Heart left ventricle (tissue), 16 donors: ENCODE results near the gene BLOC1S1. TPM values are rescaled to one million over a fixed set of nuclear protein-coding genes. Genes with fewer than 3 reads are reported as not detected.

Source experiments
- ATAC-seq, 4 donors: fragments of 200-7000 bp; cut with Tn5 transposase; one replicate each; pipeline ENCODE4 v1.9.1; 2020 to 2022; ENCODE audit warnings: moderate library complexity in 4 of 4, mild to moderate bottlenecking in 3 of 4, moderate number of reproducible peaks in 1 of 4
- DNase-seq, 5 donors: peaks; one replicate each; pipeline ENCODE4 v3.0.0-alpha.2; 2020
- H3K27ac ChIP-seq, 12 donors: fragments of 200-600 bp; sonication (generic) in 4 of 12; one replicate each; pipeline versions ENCODE4 v1.5.0 to v1.8.0; 2016 to 2022; ENCODE audit warnings: mild to moderate bottlenecking in 2 of 12
- H3K27me3 ChIP-seq, 9 donors: fragments of 200-600 bp; sonication (generic) in 2 of 9; one replicate each; pipeline versions ENCODE4 v1.5.1 to v1.8.0; 2016 to 2022; ENCODE audit warnings: mild to moderate bottlenecking in 3 of 9
- H3K36me3 ChIP-seq, 9 donors: fragments of 200-600 bp; sonication (generic) in 2 of 9; one replicate each; pipeline versions ENCODE4 v1.5.0 to v1.8.0; 2018 to 2022; ENCODE audit warnings: mild to moderate bottlenecking in 2 of 9
- H3K4me1 ChIP-seq, 12 donors: fragments of 200-600 bp; sonication (generic) in 4 of 12; one replicate each; pipeline versions ENCODE4 v1.5.0 to v1.8.0; 2016 to 2022; ENCODE audit warnings: mild to moderate bottlenecking in 3 of 12
- H3K4me3 ChIP-seq, 12 donors: fragments of 200-600 bp; sonication (generic) in 4 of 12; one replicate each; pipeline versions ENCODE4 v1.5.0 to v1.8.0; 2017 to 2022; ENCODE audit warnings: mild to moderate bottlenecking in 9 of 12, moderate library complexity in 4 of 12
- H3K9me3 ChIP-seq, 12 donors: fragments of 200-600 bp; sonication (generic) in 4 of 12; one replicate each; pipeline versions ENCODE4 v1.5.0 to v1.8.0; 2016 to 2022; ENCODE audit warnings: mild to moderate bottlenecking in 1 of 12
- POLR2A ChIP-seq, 2 donors: fragments of 450-650 bp; IDR thresholded peaks; one replicate each; pipeline ENCODE4 v1.6.1; 2017; ENCODE audit warnings: antibody characterized with exemption in 2 of 2, mild to moderate bottlenecking in 2 of 2, moderate library complexity in 2 of 2
- WGBS, 4 donors: extraction: QIAGEN DNeasy Blood & Tissue Kit in 2 of 4; methylation state at CpG; one replicate each; pipeline versions ENCODE4 v1.1.5 to v1.1.7; 2013 to 2018; 5-methylcytosine and 5-hydroxymethylcytosine counted together
- intact Hi-C, 10 donors: fragments of 100-400 bp; cut with DNase I; formaldehyde crosslinking; loops; one replicate each; pipeline versions ENCODE4 v1.11.1 to v1.14.2; 2022
- polyA plus RNA-seq, 2 donors: library from polyadenylated mRNA; stranded (reverse); fragments of 200-250 nt; gene quantifications; one replicate each; pipeline ENCODE4 v1.2.3, GENCODE V29; 2013
- total RNA-seq, 9 donors: library from RNA; depleted of rRNA in 2 of 9; stranded (reverse); fragments of >200 nt in 2 of 9; fragmentation: NEBNext Ultra II Directional in 3 of 9; extraction: Animal tissue kit (Norgen Biotek cat#: 25700) in 3 of 9; gene quantifications; one replicate each; pipeline versions ENCODE4 v1.1.0 to v1.2.4, GENCODE V29; 2016 to 2023
- TF ChIP-seq, protein P1 (sequence below), 12 donors: fragments of 200-600 bp; sonication (generic) in 4 of 12; IDR thresholded peaks; one replicate each; pipeline versions ENCODE4 v1.5.0 to v1.8.0; 2018 to 2022; ENCODE audit warnings: antibody characterized with exemption in 12 of 12, mild to moderate bottlenecking in 5 of 12
- donor health status: ischemic (EF 13 %, LVEDD 7.1; RV severe dilation, severe dysfunction).
- donor health status: healthy with polysubstance abuse.
- donor health status: DM: no; HTN: yes; CAD: no.
- donor health status: DM: no; HTN: no; CAD: no.
- donor health status: ischemic (EF 25% LVEDD 6.9; RV normal size, moderate dysfunction).
- donor health status: ischemic (EF 25% LVEDD 5.7; RV mildly dilated, moderate dysfunction).
- donor health status: healthy.
- donor health status: DM: yes; HTN: yes; CAD: no.
- donor health status: ischemic (EF 35%, LVEDD 5.7; RV mildly dilated, moderate dysfunction).
- donor health status: nonischemic (EF 11% LVEDD 7.7; RV severe dilation, severe dysfunction).
- donor health status: DM: yes; HTN: yes; CAD: no.
- donor health status: PGD.
- donor health status: ischemic (EF 29% LVEDD 5.4; RV normal size, mild dysfunction).
- donor health status: nonischemic (EF 23%, LVEDD 6.1; RV moderate dilation, normal function).

Gene BLOC1S1
- total and polyA plus RNA-seq, 11 donors: 71.3 to 314 (median 132) TPM

- H3K36me3 ChIP-seq: no peaks in the 10 kb centered on the region
- H3K9me3 ChIP-seq: no peaks in the 10 kb centered on the region
- DNase-seq (no peak), ATAC-seq (peak; percentile 2 to 27 (median 19))
- 10 to 16% (median 11%) methylated on average over 4 of the region's 4 CpGs for WGBS, 4 donors
- peaks cover 0 to 25% (median 16%) of the 10 kb centered on the region in 12 donors for H3K4me1 ChIP-seq
- peak overlapping the region in 10 of 12 donors; percentile 57 to 79 (median 63) for H3K27ac ChIP-seq
- TF ChIP-seq, protein P1, sequence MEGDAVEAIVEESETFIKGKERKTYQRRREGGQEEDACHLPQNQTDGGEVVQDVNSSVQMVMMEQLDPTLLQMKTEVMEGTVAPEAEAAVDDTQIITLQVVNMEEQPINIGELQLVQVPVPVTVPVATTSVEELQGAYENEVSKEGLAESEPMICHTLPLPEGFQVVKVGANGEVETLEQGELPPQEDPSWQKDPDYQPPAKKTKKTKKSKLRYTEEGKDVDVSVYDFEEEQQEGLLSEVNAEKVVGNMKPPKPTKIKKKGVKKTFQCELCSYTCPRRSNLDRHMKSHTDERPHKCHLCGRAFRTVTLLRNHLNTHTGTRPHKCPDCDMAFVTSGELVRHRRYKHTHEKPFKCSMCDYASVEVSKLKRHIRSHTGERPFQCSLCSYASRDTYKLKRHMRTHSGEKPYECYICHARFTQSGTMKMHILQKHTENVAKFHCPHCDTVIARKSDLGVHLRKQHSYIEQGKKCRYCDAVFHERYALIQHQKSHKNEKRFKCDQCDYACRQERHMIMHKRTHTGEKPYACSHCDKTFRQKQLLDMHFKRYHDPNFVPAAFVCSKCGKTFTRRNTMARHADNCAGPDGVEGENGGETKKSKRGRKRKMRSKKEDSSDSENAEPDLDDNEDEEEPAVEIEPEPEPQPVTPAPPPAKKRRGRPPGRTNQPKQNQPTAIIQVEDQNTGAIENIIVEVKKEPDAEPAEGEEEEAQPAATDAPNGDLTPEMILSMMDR (IDR thresholded peaks at IDR 0.05): no peak
- TF ChIP-seq POLR2A (IDR thresholded peaks at IDR 0.05): no peak
- intact Hi-C loops: loop anchor here in 9 of 10 donors (1.0 to 10.0 kb wide), 13 partner anchors 59 to 375 kb away; partner anchors contain the start of genes ORMDL2 (in 1 of the 9), PA2G4 (in 1 of the 9) and SARNP (in 1 of the 9)
- H3K27me3 ChIP-seq: no peaks in the 10 kb centered on the region
- peak overlapping the region in 9 of 12 donors; percentile 37 to 68 (median 59) for H3K4me3 ChIP-seq
Observed at GRCh38 chr12:55737581-55738122, 21.8 kb downstream of the BLOC1S1 start.

- Histone ChIP-seq H3K36me3 (no peaks in the 10 kb centered on the region), H3K27me3 (no peaks in the 10 kb centered on the region), H3K4me3 (peak overlapping the region in 11 of 12 donors; percentile 37 to 68 (median 57)), H3K27ac (peak overlapping the region in 11 of 12 donors; percentile 38 to 79 (median 63)), H3K9me3 (no peaks in the 10 kb centered on the region), H3K4me1 (peaks cover 0 to 27% (median 16%) of the 10 kb centered on the region in 12 donors)
- 2 to 5% (median 3%) methylated on average over 13 to 14 of the region's 14 CpGs for WGBS, 4 donors
- intact Hi-C loops: loop anchor here in 9 of 10 donors (1.0 to 10.0 kb wide), 12 partner anchors 58 to 374 kb away; partner anchors contain the start of genes ORMDL2 (in 1 of the 9), PA2G4 (in 1 of the 9) and SARNP (in 1 of the 9)
- TF ChIP-seq, protein P1 (IDR thresholded peaks at IDR 0.05): peak; percentile 78 to 91 (median 86)
- TF ChIP-seq POLR2A (IDR thresholded peaks at IDR 0.05): no peak
- DNase-seq: peak; percentile 77 to 88 (median 82)
- ATAC-seq: peak; percentile 70 to 74 (median 72)
Observed at GRCh38 chr12:55738123-55739024, 22.5 kb downstream of the BLOC1S1 start.

DNA sequence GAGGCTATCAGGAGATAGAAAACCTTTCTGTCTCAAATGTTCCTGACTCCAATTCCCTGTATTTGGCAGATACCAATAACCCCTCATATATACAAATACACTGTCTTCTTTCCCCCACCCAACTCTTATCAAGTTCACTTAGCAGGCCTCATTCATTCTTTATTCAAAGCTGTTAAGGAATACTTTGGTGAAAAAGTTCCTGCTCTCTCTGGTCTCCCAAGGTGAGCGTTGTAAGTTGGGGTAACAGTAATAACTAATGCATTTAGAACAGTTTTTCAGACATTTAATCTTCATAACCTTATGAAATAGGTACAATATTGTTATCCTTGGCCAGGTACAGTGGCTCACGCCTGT is 23.2 kb downstream of the BLOC1S1 start:
- no peak for TF ChIP-seq POLR2A (IDR thresholded peaks at IDR 0.05)
- TF ChIP-seq, protein P1 (IDR thresholded peaks at IDR 0.05): no peak

More for the DNA sequence above, 23.2 kb downstream of the BLOC1S1 start:
- ATAC-seq (no peak), DNase-seq (no peak)
- Histone ChIP-seq H3K9me3 (no peaks in the 10 kb centered on the region), H3K27ac (peak overlapping the region in 1 of 12 donors; percentile 61), H3K4me1 (peaks cover 0 to 33% (median 19%) of the 10 kb centered on the region in 12 donors), H3K4me3 (peak overlapping the region in 8 of 12 donors; percentile 51 to 68 (median 60)), H3K27me3 (peaks cover 0 to 6% (median 0%) of the 10 kb centered on the region in 9 donors), H3K36me3 (no peaks in the 10 kb centered on the region)
- intact Hi-C loops: loop anchor here in 9 of 10 donors (2.0 to 10.0 kb wide), 11 partner anchors 58 to 373 kb away; partner anchors contain the start of genes ORMDL2 (in 1 of the 9), PA2G4 (in 1 of the 9) and SARNP (in 1 of the 9)
- 85 to 90% (median 87%) methylated on average over 2 of the region's 2 CpGs for WGBS, 4 donors
